HL-60 (cell line): Measurements from ENCODE around the gene NARF.
"Not testable (repeated sequence)": the region's sequence is repeated elsewhere in the genome, so short reads cannot be mapped to it uniquely, and the experiment has no call there.

Experiments used
- DNase-seq, 2 experiments: peaks; one replicate each; pipeline ENCODE4 v3.0.0-alpha.2; 2010 to 2020; ENCODE audit warnings: low read depth in 1 of 2, low spot score in 1 of 2
- H3K27ac ChIP-seq: fragments of 250-450 bp; sonication (Bioruptor Pico); replicated peaks from 2 replicates; pipeline ENCODE4 v1.5.1; 2020; ENCODE audit warnings: mild to moderate bottlenecking, moderate library complexity
- H3K27me3 ChIP-seq: fragments of 250-450 bp; sonication (Bioruptor Pico); 2 replicates; pipeline ENCODE4 v1.5.1; 2021; ENCODE audit warnings: mild to moderate bottlenecking, moderate library complexity; ENCODE audit not compliant: insufficient read depth, poor library complexity, severe bottlenecking
- H3K4me3 ChIP-seq: replicated peaks from 2 replicates; pipeline ENCODE4 v1.5.1; 2011; ENCODE audit warnings: mild to moderate bottlenecking, control low read depth, low read length; ENCODE audit not compliant: insufficient read depth
- GABPA ChIP-seq: IDR thresholded peaks from 2 replicates; pipeline ENCODE4 v1.6.1; 2012; ENCODE audit warnings: low read depth
- POLR2AphosphoS5 ChIP-seq: IDR thresholded peaks from 2 replicates; pipeline ENCODE4 v1.6.1; 2012; ENCODE audit warnings: low read depth
- SPI1 ChIP-seq: IDR thresholded peaks from 2 replicates; pipeline ENCODE4 v1.6.1; 2012; ENCODE audit warnings: low read depth, mild to moderate bottlenecking, borderline replicate concordance
- TF ChIP-seq, protein P1 (sequence below): IDR thresholded peaks from one replicate; pipeline ENCODE4 v1.5.1; 2011; ENCODE audit warnings: low read length, control low read depth, inconsistent platforms; ENCODE audit not compliant: insufficient read depth
- TF ChIP-seq, protein P2 (sequence below): IDR thresholded peaks from 2 replicates; pipeline ENCODE4 v1.6.1; 2012; ENCODE audit warnings: low read depth; ENCODE audit not compliant: insufficient replicate concordance

Gene NARF

DNA sequence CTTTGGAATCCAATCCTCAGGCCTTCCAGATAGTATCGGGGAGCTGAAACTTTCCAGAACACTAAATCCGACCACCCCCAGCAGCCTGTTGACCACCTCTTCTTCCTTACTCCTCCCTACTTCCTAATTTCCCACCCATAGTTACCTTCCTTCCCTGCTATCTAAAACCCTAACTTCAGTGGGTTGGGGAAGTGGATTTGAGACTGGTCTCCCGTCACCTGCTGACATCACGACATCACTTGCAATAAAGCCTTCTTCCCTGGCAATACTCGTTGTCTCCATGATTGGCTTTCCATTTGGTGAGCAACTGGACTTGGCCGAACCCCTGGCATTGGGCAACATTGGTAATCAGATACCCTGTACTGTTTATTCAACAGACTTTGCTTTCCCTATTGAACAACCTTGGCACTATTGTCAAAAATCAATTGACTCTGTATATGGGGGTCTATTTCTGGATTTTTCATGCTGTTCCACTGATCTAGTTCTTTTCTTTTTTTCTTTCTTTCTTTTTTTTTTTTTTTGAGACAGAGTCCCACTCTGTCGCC lies 49.2 kb downstream of the NARF start:
- DNase-seq = no peak
- no peak overlapping the region for H3K27ac ChIP-seq
- no peak overlapping the region for H3K4me3 ChIP-seq
- TF ChIP-seq SPI1 (no peak), GABPA (no peak), POLR2AphosphoS5 (no peak)
- TF ChIP-seq, protein P1, sequence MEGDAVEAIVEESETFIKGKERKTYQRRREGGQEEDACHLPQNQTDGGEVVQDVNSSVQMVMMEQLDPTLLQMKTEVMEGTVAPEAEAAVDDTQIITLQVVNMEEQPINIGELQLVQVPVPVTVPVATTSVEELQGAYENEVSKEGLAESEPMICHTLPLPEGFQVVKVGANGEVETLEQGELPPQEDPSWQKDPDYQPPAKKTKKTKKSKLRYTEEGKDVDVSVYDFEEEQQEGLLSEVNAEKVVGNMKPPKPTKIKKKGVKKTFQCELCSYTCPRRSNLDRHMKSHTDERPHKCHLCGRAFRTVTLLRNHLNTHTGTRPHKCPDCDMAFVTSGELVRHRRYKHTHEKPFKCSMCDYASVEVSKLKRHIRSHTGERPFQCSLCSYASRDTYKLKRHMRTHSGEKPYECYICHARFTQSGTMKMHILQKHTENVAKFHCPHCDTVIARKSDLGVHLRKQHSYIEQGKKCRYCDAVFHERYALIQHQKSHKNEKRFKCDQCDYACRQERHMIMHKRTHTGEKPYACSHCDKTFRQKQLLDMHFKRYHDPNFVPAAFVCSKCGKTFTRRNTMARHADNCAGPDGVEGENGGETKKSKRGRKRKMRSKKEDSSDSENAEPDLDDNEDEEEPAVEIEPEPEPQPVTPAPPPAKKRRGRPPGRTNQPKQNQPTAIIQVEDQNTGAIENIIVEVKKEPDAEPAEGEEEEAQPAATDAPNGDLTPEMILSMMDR = no peak
- TF ChIP-seq, protein P2, sequence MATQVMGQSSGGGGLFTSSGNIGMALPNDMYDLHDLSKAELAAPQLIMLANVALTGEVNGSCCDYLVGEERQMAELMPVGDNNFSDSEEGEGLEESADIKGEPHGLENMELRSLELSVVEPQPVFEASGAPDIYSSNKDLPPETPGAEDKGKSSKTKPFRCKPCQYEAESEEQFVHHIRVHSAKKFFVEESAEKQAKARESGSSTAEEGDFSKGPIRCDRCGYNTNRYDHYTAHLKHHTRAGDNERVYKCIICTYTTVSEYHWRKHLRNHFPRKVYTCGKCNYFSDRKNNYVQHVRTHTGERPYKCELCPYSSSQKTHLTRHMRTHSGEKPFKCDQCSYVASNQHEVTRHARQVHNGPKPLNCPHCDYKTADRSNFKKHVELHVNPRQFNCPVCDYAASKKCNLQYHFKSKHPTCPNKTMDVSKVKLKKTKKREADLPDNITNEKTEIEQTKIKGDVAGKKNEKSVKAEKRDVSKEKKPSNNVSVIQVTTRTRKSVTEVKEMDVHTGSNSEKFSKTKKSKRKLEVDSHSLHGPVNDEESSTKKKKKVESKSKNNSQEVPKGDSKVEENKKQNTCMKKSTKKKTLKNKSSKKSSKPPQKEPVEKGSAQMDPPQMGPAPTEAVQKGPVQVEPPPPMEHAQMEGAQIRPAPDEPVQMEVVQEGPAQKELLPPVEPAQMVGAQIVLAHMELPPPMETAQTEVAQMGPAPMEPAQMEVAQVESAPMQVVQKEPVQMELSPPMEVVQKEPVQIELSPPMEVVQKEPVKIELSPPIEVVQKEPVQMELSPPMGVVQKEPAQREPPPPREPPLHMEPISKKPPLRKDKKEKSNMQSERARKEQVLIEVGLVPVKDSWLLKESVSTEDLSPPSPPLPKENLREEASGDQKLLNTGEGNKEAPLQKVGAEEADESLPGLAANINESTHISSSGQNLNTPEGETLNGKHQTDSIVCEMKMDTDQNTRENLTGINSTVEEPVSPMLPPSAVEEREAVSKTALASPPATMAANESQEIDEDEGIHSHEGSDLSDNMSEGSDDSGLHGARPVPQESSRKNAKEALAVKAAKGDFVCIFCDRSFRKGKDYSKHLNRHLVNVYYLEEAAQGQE = no peak
- no peaks in the 10 kb centered on the region for H3K27me3 ChIP-seq

DNA sequence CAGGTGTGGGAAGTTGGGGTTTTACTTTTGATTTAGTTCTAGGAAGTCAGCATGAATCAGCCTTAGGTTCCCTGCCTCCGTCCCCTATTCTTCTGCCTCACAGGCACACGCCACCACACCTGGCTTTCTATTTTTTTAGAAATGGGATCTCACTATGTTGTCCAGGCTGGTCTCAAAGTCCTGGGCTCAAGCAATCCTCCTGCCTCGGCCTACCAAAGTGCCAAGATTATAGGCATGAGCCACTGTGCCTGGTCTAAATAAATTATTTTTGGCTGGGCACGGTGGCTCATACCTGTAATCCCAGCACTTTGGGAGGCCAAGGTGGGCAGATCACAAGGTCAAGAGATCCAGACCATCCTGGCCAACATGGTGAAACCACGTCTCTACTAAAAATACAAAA lies 53.1 kb downstream of the NARF start:
- H3K27ac ChIP-seq, DNase-seq, H3K4me3 ChIP-seq, H3K27me3 ChIP-seq: not testable (repeated sequence)

DNA sequence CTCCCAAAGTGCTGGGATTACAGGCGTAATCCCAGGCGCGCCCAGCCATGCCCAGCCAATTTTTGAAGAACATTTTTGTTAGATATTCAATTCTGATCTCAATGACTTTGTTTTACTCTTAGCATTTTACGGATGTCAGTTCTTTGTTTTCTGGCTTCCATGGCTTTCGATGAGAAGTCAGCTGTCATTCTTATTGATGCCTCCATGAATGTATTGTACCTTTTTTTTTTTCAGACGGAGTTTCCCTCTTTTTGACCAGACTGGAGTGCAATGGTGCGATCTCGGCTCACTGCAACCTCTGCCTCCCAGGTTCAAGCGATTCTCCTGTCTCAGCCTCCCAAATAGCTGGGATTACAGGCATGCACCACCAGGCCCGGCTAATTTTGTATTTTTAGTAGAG lies 55.3 kb downstream of the NARF start:
- H3K27me3 ChIP-seq, H3K4me3 ChIP-seq, DNase-seq, H3K27ac ChIP-seq: not testable (repeated sequence)

DNA sequence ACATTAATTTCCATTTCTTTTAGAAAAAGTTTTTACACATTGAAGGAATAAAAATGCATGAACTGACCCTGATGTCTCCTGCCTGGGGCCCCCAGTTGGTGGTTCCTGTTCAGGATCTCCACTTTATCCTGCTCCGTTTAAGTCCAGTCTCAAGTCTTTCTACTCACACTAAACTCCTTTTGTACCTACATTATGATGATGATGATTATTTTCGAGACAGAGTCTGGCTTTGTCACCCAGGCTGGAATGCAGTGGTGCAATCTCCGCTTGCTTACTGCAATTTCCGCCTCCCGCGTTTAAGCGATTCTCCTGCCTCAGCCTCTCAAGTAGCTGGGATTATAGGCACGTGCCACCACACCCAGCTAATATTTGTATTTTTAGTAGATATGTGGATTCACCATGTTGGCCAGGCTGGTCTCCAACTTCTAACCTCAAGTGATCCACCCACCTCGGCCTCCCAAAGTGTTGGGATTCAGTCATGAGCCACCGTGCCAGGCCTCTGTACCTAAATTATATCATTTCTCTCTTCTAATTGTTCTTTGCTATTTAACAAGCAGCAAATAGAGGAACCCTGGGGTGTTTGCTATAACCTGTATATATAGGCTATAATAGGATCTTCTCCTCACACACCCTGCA lies 58.8 kb downstream of the NARF start:
- no peaks in the 10 kb centered on the region for H3K27me3 ChIP-seq
- H3K27ac ChIP-seq = no peak overlapping the region
- no peak for DNase-seq
- H3K4me3 ChIP-seq = no peak overlapping the region
- TF ChIP-seq POLR2AphosphoS5 (no peak), SPI1 (no peak; the same call in 1 of the 2 replicates), GABPA (no peak)
- TF ChIP-seq, protein P1 = no peak
- TF ChIP-seq, protein P2 = no peak
